NOMO-1 treated with dmso at 0.1 percent for 144 hours (cell line): ENCODE results near the gene VPS36.
"Not testable (repeated sequence)": the region's sequence is repeated elsewhere in the genome, so short reads cannot be mapped to it uniquely, and the experiment has no call there.

Experiments used
- DNase-seq: peaks from one replicate; lab custom pipeline; 2025; ENCODE audit not compliant: unreplicated experiment; lab: John Stamatoyannopoulos, UW

The VPS36 gene

GRCh38 chr13:52378312-52378711 lies 72.1 kb downstream of the VPS36 start:
- no peak for DNase-seq

DNA sequence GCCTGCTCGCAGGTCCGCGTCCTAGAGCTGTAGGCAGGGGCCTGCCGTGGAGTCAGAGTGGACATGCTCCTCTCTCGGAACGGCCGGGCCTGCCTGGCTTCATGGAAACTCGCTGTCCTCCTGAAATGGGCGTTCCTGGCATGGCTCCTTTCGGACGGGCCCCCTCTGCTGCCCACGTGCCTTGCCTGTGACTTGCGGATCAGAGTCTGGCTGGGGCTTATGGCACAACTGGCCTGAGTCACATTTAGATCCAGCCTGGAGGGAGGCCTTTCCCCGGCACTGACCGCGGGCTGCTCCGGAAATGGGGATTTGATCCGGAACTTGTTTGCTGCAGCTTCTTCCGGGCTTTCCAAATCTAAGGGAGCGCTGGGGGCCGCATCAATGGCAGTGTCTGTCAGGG lies 72.5 kb downstream of the VPS36 start:
- no peak for DNase-seq

DNA sequence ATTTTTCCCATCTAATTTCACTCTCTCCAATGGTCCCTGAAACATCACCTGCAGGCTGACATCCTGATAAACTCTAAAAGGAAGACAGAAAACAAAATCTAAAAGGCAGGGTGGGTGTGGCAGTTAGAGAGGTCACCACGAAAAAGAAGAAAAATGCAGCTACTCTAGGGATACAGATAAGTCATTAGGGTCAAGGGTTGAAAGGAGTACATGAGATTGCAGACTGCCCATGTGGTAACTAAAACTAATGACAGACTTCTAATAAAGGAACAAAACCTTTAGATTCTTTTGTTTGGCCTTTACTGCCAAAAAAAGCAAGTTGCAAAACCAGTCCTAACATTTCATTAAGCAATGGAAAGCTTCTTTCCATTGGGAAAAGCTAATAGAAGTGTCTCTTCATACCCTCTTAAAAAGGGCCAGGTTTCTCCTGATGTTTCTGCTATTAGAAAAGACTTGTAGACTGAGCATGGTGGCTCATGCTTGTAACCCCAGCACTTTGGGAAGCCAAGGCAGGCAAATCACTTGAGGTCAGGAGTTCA lies 75.5 kb downstream of the VPS36 start:
- no peak for DNase-seq

- no peak for DNase-seq
Observed at GRCh38 chr13:52374389-52374788, 76.0 kb downstream of the VPS36 start.

DNA sequence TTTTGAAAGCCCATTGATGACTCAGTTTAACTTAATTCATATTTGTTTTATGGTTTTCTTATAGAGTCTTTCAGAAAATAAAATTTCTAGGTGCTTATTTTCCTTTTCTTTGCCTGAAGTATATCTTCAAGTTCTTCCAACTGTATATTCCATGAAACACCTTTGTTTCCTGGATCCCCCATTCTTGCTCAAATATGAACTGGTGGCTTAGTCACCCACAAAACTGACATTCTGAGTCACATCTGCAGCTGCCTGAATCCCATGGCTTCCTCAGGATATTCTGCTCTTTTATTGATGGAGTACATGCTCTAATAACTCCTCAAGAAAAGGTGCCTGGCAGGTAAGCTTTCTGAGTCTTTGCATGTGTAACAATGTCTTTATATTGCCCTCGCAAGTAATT lies 77.2 kb downstream of the VPS36 start:
- not testable (repeated sequence) for DNase-seq

DNA sequence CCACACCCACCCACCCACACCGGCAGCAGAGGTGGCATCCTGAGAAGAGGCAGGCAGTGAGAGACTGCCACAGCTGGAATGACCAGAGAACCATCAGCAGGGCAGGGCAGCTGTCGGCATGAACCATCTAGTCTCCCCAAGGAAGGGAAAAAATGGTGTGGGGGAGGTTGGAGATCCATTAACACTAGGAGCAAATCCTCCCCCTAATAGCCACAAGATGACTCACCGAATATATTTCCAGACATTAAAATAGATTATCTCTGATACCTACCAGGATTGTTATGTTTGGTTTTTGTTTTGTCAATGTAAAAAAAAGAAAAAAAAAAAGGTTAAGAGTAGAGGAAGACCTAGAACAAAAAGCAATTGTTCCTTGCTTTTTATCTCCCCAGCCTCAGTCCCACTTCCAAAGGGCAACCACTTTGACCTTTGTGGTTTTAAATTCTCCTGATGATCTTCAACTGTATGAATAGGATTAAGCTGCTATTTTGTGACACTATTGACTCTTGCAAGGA lies 78.6 kb downstream of the VPS36 start:
- no peak for DNase-seq

- no peak for DNase-seq
Observed at GRCh38 chr13:52366291-52366690, 84.1 kb downstream of the VPS36 start.
